ENCODE results near the gene MAML3. TPM values are rescaled to one million over a fixed set of nuclear protein-coding genes. Genes with fewer than 3 reads are reported as not detected.
"Not testable (repeated sequence)": the region's sequence is repeated elsewhere in the genome, so short reads cannot be mapped to it uniquely, and the experiment has no call there.

MAML3 gene
- polyA plus RNA-seq, 4 donors, result 13.5 to 17.9 (median 16.5) TPM

DNA sequence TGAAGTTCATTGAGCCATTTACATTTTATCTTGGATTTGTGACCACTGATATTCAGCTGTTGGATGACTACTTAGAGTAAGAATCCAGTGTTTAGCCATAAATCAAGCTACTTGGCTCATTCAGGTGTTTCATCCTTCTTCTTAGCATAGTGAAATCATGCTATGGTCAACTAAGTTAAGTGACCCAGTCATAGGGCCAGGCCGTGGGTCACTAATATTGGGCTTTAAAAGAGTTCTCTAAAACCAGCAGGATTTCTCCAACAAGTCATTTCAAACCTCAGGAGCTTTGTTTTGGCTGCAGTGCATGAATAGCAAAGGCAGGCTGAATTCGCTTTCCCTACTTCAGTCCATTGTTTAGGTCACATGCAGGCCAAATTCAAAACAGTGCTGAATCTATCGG is 181.0 kb downstream of the MAML3 start:
- no peak for DNase-seq (ENCODE audit: low read depth in 4 of 4, low spot score in 3 of 4)

DNA sequence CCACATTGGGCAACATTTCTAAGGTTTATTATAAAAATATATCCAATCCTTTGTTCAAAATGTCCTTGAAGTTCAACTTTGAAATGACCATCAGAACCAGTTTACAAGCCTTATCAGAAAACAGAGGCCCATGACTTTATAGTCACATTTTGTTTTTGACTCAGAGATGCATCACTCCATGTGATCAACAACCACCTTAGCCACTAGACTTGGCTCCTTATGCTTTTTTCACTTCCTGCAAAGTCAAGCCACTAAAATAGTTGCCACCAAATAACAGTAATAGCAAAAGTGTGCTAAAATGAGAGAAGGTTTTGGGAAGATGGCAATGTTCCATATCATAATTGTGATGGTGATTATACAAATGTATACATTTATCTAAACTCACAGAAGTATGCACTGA is 181.7 kb downstream of the MAML3 start:
- no peak for DNase-seq (ENCODE audit: low read depth in 4 of 4, low spot score in 3 of 4)

DNA sequence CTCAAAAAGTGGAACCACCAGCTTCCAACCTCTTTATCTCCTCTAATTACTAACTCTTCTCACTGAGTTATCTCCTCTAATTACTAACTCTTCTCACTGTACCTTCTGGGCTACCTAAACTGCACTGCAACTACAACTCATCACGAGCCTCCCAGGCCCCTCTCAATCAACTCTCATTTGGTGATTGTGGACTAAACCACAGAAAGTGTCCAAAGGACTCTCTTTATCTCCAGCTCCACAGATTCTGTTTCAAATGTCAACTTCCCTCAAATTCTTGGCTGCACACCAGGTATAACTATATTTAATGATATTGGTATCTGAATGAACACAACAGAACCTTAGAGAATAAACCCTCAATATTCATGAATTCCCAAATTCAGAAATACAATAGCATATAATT is 182.9 kb downstream of the MAML3 start:
- no peak for DNase-seq (ENCODE audit: low read depth in 4 of 4, low spot score in 3 of 4)

DNA sequence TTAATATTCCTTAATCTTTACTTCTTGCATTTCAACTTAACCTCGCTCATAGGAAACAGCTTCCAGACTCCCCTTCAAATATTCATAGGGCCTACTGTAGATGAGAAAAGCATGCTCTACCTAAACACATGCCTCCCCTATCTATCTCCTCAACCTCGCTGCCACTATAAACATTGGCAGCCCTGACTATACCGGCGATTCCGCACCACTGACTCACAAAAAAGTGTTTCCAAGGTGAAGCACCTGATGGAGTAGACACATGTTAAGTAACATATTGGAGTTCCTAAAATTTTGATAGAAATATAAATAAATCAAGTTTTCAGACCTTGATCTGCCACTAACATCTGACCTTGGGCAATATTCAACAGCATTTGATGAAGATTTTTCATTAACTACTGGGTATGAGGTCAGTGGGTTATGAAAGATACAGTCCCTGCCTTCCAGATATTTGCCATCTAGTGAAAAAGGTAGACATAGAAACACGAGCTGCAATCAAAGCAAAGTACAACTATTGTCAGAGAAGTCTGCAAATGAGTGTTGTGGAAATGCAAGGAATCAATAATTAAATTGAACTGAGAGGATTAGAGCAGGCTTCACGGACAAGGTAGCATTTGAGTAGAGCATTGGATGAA is 184.2 kb downstream of the MAML3 start:
- no peak for DNase-seq (ENCODE audit: low read depth in 4 of 4, low spot score in 3 of 4)

- DNase-seq (ENCODE audit: low read depth in 4 of 4, low spot score in 3 of 4), result no peak
Measured at GRCh38 chr4:139968831-139969230, 185.2 kb downstream of the MAML3 start.

DNA sequence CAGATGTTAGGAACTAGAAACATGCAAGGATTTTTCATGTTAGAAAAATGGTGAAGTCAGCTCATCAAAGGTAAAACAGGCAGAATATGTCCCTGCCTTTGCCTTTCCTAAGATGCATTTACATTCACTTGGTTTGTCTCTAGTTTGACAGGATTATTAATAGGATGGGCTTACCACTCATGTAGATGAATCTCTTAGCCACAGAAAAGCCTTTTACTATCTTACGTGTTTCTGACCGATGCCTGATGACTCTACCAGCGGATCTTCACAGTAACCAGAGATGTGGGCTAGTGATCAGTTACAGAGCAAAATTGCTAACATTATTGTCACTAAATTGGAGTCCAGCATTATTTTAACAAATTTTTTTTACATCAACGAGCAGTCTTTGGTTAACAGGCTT is 187.6 kb downstream of the MAML3 start:
- no peak for DNase-seq (ENCODE audit: low read depth in 4 of 4, low spot score in 3 of 4)

- DNase-seq (ENCODE audit: low read depth in 4 of 4, low spot score in 3 of 4), result no peak
Measured at GRCh38 chr4:139965789-139966188, 188.2 kb downstream of the MAML3 start.

GRCh38 chr4:139963708-139964107 is 190.3 kb downstream of the MAML3 start:
- no peak for DNase-seq (ENCODE audit: low read depth in 4 of 4, low spot score in 3 of 4)

- DNase-seq (ENCODE audit: low read depth in 4 of 4, low spot score in 3 of 4), result no peak
Measured at GRCh38 chr4:139962130-139962684, 191.8 kb downstream of the MAML3 start.

GRCh38 chr4:139961344-139961946 is 192.5 kb downstream of the MAML3 start:
- DNase-seq (ENCODE audit: low read depth in 4 of 4, low spot score in 3 of 4), result no peak

DNA sequence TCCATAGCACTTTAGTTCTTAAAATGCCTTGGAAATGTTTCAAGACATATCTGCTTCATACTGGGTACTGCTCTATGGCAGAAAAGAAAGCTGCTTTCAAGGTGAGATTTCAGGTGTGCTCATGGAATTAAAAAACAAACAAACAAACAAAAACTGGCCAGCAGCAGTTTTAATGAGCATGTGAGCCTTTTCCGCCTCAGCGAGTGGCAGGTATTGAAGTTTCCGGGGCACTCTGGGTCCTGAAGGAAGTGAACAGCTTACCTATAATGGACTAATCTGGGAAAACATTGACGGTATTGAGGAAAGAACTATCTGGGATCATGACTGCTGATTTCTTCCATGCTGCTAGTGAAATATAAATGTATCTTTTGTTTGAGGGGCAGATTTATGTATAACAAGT is 194.6 kb downstream of the MAML3 start:
- no peak for DNase-seq (ENCODE audit: low read depth in 4 of 4, low spot score in 3 of 4)

DNA sequence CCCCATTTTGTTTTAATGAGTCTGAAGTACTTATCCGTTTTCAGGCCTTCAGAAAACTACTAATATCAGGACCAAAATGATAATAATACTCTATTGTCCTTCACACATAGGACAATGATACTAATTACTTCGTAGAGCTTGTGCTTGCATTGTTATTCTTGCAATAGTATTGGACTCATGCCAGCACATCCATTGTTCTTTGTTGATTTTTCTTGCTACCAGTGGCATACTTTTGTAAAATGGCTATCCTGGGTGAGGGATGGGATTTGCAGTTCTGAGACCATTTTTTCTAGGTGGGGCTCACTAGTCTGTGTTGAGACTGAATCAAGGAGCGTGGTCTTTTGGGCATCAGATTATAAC is 195.3 kb downstream of the MAML3 start:
- no peak for DNase-seq (ENCODE audit: low read depth in 4 of 4, low spot score in 3 of 4)

- no peak for DNase-seq (ENCODE audit: low read depth in 4 of 4, low spot score in 3 of 4)
Measured at GRCh38 chr4:139957986-139958738, 195.8 kb downstream of the MAML3 start.

GRCh38 chr4:139957065-139957464 is 196.9 kb downstream of the MAML3 start:
- DNase-seq (ENCODE audit: low read depth in 4 of 4, low spot score in 3 of 4), result no peak

DNA sequence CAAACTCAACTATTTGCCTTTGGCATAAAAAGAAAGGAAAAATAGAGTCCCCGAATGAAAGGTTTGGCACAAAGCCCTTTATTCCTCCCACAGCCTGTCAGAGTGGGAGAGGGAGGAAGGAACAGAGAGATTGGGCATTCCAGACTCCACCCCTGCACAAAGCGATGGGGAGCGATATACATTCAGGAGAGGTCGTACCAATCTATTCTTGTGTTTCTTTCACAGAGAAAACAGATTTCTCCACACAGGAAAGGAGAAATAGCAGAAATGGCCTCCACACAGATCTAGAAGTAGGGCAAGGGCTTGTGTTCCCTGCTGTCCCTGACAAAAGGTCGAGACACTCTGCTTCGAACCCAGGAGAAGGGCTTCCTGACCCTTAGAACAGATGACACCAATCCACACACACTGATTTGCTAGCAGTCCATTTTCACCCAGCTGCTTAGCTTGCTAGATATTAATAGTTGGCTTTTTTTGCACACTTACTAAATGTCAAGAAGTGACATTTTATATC is 197.4 kb downstream of the MAML3 start:
- no peak for DNase-seq (ENCODE audit: low read depth in 4 of 4, low spot score in 3 of 4)

GRCh38 chr4:139955600-139955999 is 198.4 kb downstream of the MAML3 start:
- no peak for DNase-seq (ENCODE audit: low read depth in 4 of 4, low spot score in 3 of 4)

- DNase-seq (ENCODE audit: low read depth in 4 of 4, low spot score in 3 of 4), result no peak
Measured at GRCh38 chr4:139954512-139954911, 199.5 kb downstream of the MAML3 start.

- DNase-seq (ENCODE audit: low read depth in 4 of 4, low spot score in 3 of 4), result no peak
Measured at GRCh38 chr4:139951021-139951420, 203.0 kb downstream of the MAML3 start.

DNA sequence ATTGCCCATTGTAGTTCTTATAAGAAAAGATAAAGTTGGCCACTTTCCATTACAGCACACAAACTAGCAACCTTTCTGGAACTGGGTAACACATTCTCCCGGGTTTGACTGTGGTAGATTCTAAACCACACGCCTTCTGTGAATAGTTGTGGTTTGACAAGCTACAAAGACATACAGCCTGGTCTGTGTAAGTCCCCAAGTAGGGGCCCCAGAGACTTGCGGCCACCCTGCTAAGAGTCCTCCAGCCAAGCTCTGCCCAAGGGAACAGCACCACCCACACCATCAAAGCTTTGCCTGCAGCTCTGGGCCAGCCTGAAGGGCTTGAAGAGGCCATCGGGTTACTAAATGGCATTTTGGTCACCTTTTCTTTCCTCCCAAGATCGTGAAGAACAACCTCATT is 203.4 kb downstream of the MAML3 start:
- DNase-seq (ENCODE audit: low read depth in 4 of 4, low spot score in 3 of 4), result no peak

DNA sequence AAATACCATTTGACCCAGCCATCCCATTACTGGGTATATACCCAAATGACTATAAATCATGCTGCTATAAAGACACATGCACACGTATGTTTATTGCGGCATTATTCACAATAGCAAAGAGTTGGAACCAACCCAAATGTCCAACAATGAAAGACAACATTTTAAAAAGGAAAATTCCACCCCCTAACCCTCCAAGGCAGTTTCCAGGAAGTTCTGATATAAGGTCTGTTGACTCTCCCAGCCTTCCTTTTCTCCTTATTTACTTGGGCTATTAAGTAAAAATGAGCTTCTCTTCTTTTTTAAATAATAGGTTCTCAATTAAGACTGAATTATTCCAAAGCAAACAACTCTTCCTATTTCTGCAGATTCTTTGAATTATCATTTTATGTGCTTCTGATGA is 209.1 kb downstream of the MAML3 start:
- DNase-seq (ENCODE audit: low read depth in 4 of 4, low spot score in 3 of 4), result not testable (repeated sequence)

DNA sequence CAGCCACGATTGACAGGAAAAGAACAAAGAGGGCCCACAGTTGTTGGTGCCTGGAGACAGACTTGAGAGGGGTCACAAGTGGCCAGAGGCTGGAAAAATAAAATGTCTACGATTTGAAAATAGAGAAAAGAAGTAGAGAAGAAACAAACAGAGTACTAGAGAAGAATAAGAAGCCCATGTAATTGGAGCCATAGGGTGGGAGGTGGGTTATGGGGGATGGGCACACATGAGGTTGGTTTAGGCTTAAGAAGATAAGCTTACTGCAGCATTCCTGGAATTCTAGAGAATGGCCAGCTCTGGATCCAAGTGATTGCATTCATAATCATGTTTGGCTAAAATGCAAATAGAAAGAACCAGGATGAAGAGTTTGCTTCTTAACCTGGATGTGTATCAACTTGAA is 210.7 kb downstream of the MAML3 start:
- no peak for DNase-seq (ENCODE audit: low read depth in 4 of 4, low spot score in 3 of 4)

DNA sequence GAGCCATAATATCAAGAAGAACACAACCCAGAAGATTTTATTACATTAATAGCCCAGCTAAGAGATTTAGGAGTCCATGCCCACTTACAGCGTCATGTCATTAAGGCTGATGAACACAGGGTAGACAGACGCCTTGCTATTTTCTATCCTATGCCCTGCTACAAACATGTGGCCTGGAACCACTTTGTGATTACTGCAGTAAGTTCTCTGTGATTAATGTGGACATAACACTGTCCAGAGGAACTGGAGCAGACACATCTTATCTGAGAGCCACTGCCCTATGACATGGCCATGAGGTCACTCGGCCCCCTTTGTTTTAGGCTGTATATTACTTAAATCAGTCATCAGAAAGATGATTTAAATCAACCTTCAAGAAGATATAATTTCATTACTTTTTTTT is 211.7 kb downstream of the MAML3 start:
- DNase-seq (ENCODE audit: low read depth in 4 of 4, low spot score in 3 of 4), result no peak

Data from left renal pelvis (tissue), 4 donors.